K562 (cell line): ENCODE measurements around the gene ILF2. TPM values are rescaled to one million over a fixed set of nuclear protein-coding genes. Genes with fewer than 3 reads are reported as not detected.

Experiments used
- BACH1 ChIP-seq: fragments of 200-800 bp; sonication (Bioruptor generic); IDR thresholded peaks from 2 replicates; pipeline ENCODE4 v1.6.1; 2016; ENCODE audit warnings: missing genetic modification characterization, missing compliant biosample characterization
- CREB1 ChIP-seq, 2 experiments: sonication (generic) in 1 of 2; formaldehyde crosslinking in 1 of 2; IDR thresholded peaks; 2 replicates each; pipeline versions ENCODE4 v1.6.1 to v1.8.0; 2012 to 2022; ENCODE audit warnings: inconsistent platforms in 1 of 2, mild to moderate bottlenecking in 1 of 2, missing genetic modification reagents in 1 of 2, moderate library complexity in 1 of 2
- DACH1 ChIP-seq: fragments of 450-650 bp; IDR thresholded peaks from 2 replicates; pipeline ENCODE4 v1.6.1; 2018; ENCODE audit not compliant: partially characterized antibody
- E2F5 ChIP-seq: sonication (generic); formaldehyde crosslinking; IDR thresholded peaks from 2 replicates; pipeline ENCODE4 v1.8.0; 2022; ENCODE audit warnings: mild to moderate bottlenecking, missing genetic modification reagents
- KDM4B ChIP-seq, 2 experiments: fragments of 450-650 bp in 1 of 2; sonication (generic) in 1 of 2; IDR thresholded peaks; 2 replicates each; pipeline ENCODE4 v1.6.1; 2016 to 2017; ENCODE audit warnings: borderline replicate concordance in 2 of 2, antibody characterized with exemption in 1 of 2, low read depth in 1 of 2, mild to moderate bottlenecking in 1 of 2
- L3MBTL2 ChIP-seq: fragments of 450-650 bp; IDR thresholded peaks from 2 replicates; pipeline ENCODE4 v1.6.1; 2016; ENCODE audit warnings: mild to moderate bottlenecking, moderate library complexity
- NFRKB ChIP-seq: fragments of 450-650 bp; IDR thresholded peaks from 2 replicates; pipeline ENCODE4 v1.6.1; 2016; ENCODE audit warnings: low read depth
- SIN3B ChIP-seq: fragments of 450-650 bp; IDR thresholded peaks from 2 replicates; pipeline ENCODE4 v1.6.1; 2017; ENCODE audit warnings: low read depth, mild to moderate bottlenecking, moderate library complexity
- SOX6 ChIP-seq: fragments of 450-650 bp; IDR thresholded peaks from 2 replicates; pipeline ENCODE4 v1.6.1; 2014; ENCODE audit warnings: mild to moderate bottlenecking
- SRF ChIP-seq, 2 experiments: fragments of 250-450, 450-650 bp in 1 of 2; sonication (Bioruptor Pico) in 1 of 2; sonication (generic) in 1 of 2; formaldehyde crosslinking; IDR thresholded peaks; 2 replicates each; pipeline versions ENCODE4 v1.5.0 to v1.5.1; 2020 to 2022; ENCODE audit warnings: mild to moderate bottlenecking in 1 of 2, missing genetic modification reagents in 1 of 2
- TCF7 ChIP-seq: sonication (generic); IDR thresholded peaks from 2 replicates; pipeline ENCODE4 v1.6.1; 2016; ENCODE audit warnings: antibody characterized with exemption, borderline replicate concordance
- USF1 ChIP-seq: sonication (generic); formaldehyde crosslinking; IDR thresholded peaks from 2 replicates; pipeline ENCODE4 v1.9.0; 2022; ENCODE audit warnings: mild to moderate bottlenecking, missing genetic modification reagents
- ZC3H4 ChIP-seq: sonication (generic); formaldehyde crosslinking; IDR thresholded peaks from 2 replicates; pipeline ENCODE4 v1.9.0; 2021; ENCODE audit warnings: missing genetic modification reagents, borderline replicate concordance
- ZKSCAN8 ChIP-seq: fragments of 200-800 bp; sonication (Bioruptor generic); IDR thresholded peaks from 2 replicates; pipeline ENCODE4 v1.6.1; 2016; ENCODE audit warnings: missing genetic modification characterization, missing compliant biosample characterization
- ZNF124 ChIP-seq: sonication (generic); formaldehyde crosslinking; IDR thresholded peaks from 2 replicates; pipeline ENCODE4 v1.8.1; 2022; ENCODE audit warnings: missing genetic modification reagents
- ZNF282 ChIP-seq: sonication (generic); formaldehyde crosslinking; IDR thresholded peaks from 2 replicates; pipeline ENCODE4 v1.8.1; 2023; ENCODE audit warnings: missing genetic modification reagents
- ZNF41 ChIP-seq: fragments of 250-450 bp; sonication (Bioruptor Pico); conservative IDR thresholded peaks from 2 replicates; pipeline ENCODE4 v1.4.0; 2020; ENCODE audit warnings: mild to moderate bottlenecking
- ZNF778 ChIP-seq: fragments of 450-650 bp; formaldehyde crosslinking; IDR thresholded peaks from 2 replicates; pipeline ENCODE4 v1.4.0; 2020; ENCODE audit warnings: mild to moderate bottlenecking, moderate library complexity
- polyA plus RNA-seq, 8 experiments: library from polyadenylated mRNA; depleted of rRNA in 4 of 8; stranded (reverse) in 5 of 8; unstranded in 3 of 8; fragments of >200 nt; fragmentation: Nextera tagmentation in 2 of 8; fragmentation: Illumina TruSeq in 1 of 8; extraction: Ambion mirVana in 2 of 8; extraction: Trizol in 1 of 8; gene quantifications; 2 replicates each; pipeline versions ENCODE4 v1.2.1 to v1.2.3, GENCODE V29; 2011 to 2014; ENCODE audit warnings: inconsistent platforms in 1 of 8, missing spikeins in 1 of 8
- total RNA-seq, 7 experiments: library from RNA; depleted of rRNA in 6 of 7; stranded (reverse); fragments of >200 nt in 6 of 7; fragmentation: Illumina TruSeq in 2 of 7; extraction: Trizol in 2 of 7; gene quantifications; 2 replicates each; pipeline versions ENCODE4 v1.2.1 to v1.2.3, GENCODE V29; 2011 to 2021; ENCODE audit warnings: low replicate concordance in 1 of 7
- TF ChIP-seq, protein P1 (sequence below): sonication (generic); formaldehyde crosslinking; IDR thresholded peaks from 2 replicates; pipeline ENCODE4 v1.8.0; 2022; ENCODE audit warnings: mild to moderate bottlenecking, missing genetic modification reagents
- TF ChIP-seq, protein P2 (sequence below): fragments of 250-450 bp; sonication (Bioruptor Pico); IDR thresholded peaks from 2 replicates; pipeline ENCODE4 v1.9.0; 2021; ENCODE audit warnings: mild to moderate bottlenecking, inconsistent platforms

ILF2 gene
- total and polyA plus RNA-seq, 9 of the 15 experiments (the other 6 are each of a cell fraction or from before 2014, with no cell fraction given): 282 to 726 (median 474) TPM

- no peak for TF ChIP-seq ZNF282
- no peak for TF ChIP-seq ZNF778
- no peak for TF ChIP-seq SRF (CRISPR knock-in tag; IDR thresholded peaks at IDR 0.05)
- TF ChIP-seq SOX6: peak; percentile 56
- peak; percentile 65 for TF ChIP-seq L3MBTL2
- peak; percentile 73; the same call in 1 of the 2 replicates for TF ChIP-seq NFRKB
- peak; percentile 45 for TF ChIP-seq DACH1
- TF ChIP-seq ZC3H4 (CRISPR knock-in tag): no peak
- TF ChIP-seq USF1 (CRISPR knock-in tag): no peak
- TF ChIP-seq KDM4B (IDR thresholded peaks at IDR 0.05; ENCODE audit: borderline replicate concordance in 2 of 2, low read depth in 1 of 2): no peak
- no peak for TF ChIP-seq E2F5 (CRISPR knock-in tag)
- TF ChIP-seq, protein P1, sequence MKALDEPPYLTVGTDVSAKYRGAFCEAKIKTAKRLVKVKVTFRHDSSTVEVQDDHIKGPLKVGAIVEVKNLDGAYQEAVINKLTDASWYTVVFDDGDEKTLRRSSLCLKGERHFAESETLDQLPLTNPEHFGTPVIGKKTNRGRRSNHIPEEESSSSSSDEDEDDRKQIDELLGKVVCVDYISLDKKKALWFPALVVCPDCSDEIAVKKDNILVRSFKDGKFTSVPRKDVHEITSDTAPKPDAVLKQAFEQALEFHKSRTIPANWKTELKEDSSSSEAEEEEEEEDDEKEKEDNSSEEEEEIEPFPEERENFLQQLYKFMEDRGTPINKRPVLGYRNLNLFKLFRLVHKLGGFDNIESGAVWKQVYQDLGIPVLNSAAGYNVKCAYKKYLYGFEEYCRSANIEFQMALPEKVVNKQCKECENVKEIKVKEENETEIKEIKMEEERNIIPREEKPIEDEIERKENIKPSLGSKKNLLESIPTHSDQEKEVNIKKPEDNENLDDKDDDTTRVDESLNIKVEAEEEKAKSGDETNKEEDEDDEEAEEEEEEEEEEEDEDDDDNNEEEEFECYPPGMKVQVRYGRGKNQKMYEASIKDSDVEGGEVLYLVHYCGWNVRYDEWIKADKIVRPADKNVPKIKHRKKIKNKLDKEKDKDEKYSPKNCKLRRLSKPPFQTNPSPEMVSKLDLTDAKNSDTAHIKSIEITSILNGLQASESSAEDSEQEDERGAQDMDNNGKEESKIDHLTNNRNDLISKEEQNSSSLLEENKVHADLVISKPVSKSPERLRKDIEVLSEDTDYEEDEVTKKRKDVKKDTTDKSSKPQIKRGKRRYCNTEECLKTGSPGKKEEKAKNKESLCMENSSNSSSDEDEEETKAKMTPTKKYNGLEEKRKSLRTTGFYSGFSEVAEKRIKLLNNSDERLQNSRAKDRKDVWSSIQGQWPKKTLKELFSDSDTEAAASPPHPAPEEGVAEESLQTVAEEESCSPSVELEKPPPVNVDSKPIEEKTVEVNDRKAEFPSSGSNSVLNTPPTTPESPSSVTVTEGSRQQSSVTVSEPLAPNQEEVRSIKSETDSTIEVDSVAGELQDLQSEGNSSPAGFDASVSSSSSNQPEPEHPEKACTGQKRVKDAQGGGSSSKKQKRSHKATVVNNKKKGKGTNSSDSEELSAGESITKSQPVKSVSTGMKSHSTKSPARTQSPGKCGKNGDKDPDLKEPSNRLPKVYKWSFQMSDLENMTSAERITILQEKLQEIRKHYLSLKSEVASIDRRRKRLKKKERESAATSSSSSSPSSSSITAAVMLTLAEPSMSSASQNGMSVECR (CRISPR knock-in tag): no peak
- TF ChIP-seq TCF7: no peak
- TF ChIP-seq ZKSCAN8: peak; percentile 67; the same call in 1 of the 2 replicates
- no peak for TF ChIP-seq ZNF41 (CRISPR knock-in tag)
- TF ChIP-seq, protein P2, sequence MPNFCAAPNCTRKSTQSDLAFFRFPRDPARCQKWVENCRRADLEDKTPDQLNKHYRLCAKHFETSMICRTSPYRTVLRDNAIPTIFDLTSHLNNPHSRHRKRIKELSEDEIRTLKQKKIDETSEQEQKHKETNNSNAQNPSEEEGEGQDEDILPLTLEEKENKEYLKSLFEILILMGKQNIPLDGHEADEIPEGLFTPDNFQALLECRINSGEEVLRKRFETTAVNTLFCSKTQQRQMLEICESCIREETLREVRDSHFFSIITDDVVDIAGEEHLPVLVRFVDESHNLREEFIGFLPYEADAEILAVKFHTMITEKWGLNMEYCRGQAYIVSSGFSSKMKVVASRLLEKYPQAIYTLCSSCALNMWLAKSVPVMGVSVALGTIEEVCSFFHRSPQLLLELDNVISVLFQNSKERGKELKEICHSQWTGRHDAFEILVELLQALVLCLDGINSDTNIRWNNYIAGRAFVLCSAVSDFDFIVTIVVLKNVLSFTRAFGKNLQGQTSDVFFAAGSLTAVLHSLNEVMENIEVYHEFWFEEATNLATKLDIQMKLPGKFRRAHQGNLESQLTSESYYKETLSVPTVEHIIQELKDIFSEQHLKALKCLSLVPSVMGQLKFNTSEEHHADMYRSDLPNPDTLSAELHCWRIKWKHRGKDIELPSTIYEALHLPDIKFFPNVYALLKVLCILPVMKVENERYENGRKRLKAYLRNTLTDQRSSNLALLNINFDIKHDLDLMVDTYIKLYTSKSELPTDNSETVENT: no peak
- TF ChIP-seq BACH1 (tag): peak; percentile 86
- TF ChIP-seq CREB1 (IDR thresholded peaks at IDR 0.05): no peak
- no peak for TF ChIP-seq CREB1 (CRISPR knock-in tag; IDR thresholded peaks at IDR 0.05)
- no peak for TF ChIP-seq SIN3B
- no peak for TF ChIP-seq ZNF124 (CRISPR knock-in tag)
These were observed 26.6 kb upstream of the ILF2 start (continued) for GRCh38 chr1:153697191-153698019.
